RPMI8226 (cell line): ENCODE results near the gene UNC80.
A peak's percentile ranks its signal among the peaks of the same experiment; 100 is the strongest.

ENCODE experiments used
- DNase-seq: peaks from one replicate; pipeline ENCODE4 v3.0.0-alpha.2; 2015

Gene UNC80

GRCh38 chr2:209918251-209918650, 146.6 kb downstream of the UNC80 start:
- DNase-seq = no peak

- DNase-seq = no peak
Measured at GRCh38 chr2:209922116-209922515, 150.5 kb downstream of the UNC80 start.

- DNase-seq = no peak
Measured at GRCh38 chr2:209929369-209929768, 157.7 kb downstream of the UNC80 start.

GRCh38 chr2:209933499-209934483, 162.2 kb downstream of the UNC80 start:
- DNase-seq = no peak

GRCh38 chr2:209936106-209936666, 164.6 kb downstream of the UNC80 start:
- no peak for DNase-seq

- no peak for DNase-seq
Measured at GRCh38 chr2:209937893-209938292, 166.3 kb downstream of the UNC80 start.

GRCh38 chr2:209938906-209939305, 167.3 kb downstream of the UNC80 start:
- DNase-seq = no peak

- no peak for DNase-seq
Measured at GRCh38 chr2:209940936-209941335, 169.3 kb downstream of the UNC80 start.

- no peak for DNase-seq
Measured at GRCh38 chr2:209942426-209942825, 170.8 kb downstream of the UNC80 start.

- no peak for DNase-seq
Measured at GRCh38 chr2:209942936-209943605, 171.4 kb downstream of the UNC80 start.

- no peak for DNase-seq
Measured at GRCh38 chr2:209943776-209944175, 172.1 kb downstream of the UNC80 start.

GRCh38 chr2:209946539-209946938, 174.9 kb downstream of the UNC80 start:
- DNase-seq = no peak

- DNase-seq = peak; percentile 55
Measured at GRCh38 chr2:209956271-209956670, 184.6 kb downstream of the UNC80 start.

- DNase-seq = no peak
Measured at GRCh38 chr2:209958016-209958415, 186.4 kb downstream of the UNC80 start.

GRCh38 chr2:209960045-209960444, 188.4 kb downstream of the UNC80 start:
- DNase-seq = no peak

GRCh38 chr2:209960676-209961630, 189.3 kb downstream of the UNC80 start:
- DNase-seq = peak; percentile 72

- DNase-seq = no peak
Measured at GRCh38 chr2:209965723-209966122, 194.1 kb downstream of the UNC80 start.

GRCh38 chr2:209969692-209970091, 198.1 kb downstream of the UNC80 start:
- no peak for DNase-seq

- no peak for DNase-seq
Measured at GRCh38 chr2:209970271-209970670, 198.6 kb downstream of the UNC80 start.

- DNase-seq = no peak
Measured at GRCh38 chr2:209970711-209971110, 199.1 kb downstream of the UNC80 start.

- DNase-seq = no peak
Measured at GRCh38 chr2:209973328-209973727, 201.7 kb downstream of the UNC80 start.

- DNase-seq = no peak
Measured at GRCh38 chr2:209974576-209974975, 202.9 kb downstream of the UNC80 start.
